Skin epidermis (tissue), 12 donors: ENCODE results near the gene C1QBP.
A peak's percentile ranks its signal among the peaks of the same experiment; 100 is the strongest.

Source experiments
- H3K27ac ChIP-seq, 21 experiments: fragments of 200-600 bp; sonication (generic) in 11 of 21; one replicate each; pipeline ENCODE4 v1.5.0; 2020; ENCODE audit warnings: mild to moderate bottlenecking in 3 of 21, inconsistent platforms in 2 of 21, moderate library complexity in 2 of 21
- H3K4me3 ChIP-seq, 7 experiments: fragments of 200-600 bp; sonication (generic) in 2 of 7; one replicate each; pipeline ENCODE4 v1.5.0; 2020; ENCODE audit warnings: inconsistent platforms in 2 of 7, mild to moderate bottlenecking in 2 of 7, moderate library complexity in 1 of 7

C1QBP gene, protein sequence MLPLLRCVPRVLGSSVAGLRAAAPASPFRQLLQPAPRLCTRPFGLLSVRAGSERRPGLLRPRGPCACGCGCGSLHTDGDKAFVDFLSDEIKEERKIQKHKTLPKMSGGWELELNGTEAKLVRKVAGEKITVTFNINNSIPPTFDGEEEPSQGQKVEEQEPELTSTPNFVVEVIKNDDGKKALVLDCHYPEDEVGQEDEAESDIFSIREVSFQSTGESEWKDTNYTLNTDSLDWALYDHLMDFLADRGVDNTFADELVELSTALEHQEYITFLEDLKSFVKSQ

DNA sequence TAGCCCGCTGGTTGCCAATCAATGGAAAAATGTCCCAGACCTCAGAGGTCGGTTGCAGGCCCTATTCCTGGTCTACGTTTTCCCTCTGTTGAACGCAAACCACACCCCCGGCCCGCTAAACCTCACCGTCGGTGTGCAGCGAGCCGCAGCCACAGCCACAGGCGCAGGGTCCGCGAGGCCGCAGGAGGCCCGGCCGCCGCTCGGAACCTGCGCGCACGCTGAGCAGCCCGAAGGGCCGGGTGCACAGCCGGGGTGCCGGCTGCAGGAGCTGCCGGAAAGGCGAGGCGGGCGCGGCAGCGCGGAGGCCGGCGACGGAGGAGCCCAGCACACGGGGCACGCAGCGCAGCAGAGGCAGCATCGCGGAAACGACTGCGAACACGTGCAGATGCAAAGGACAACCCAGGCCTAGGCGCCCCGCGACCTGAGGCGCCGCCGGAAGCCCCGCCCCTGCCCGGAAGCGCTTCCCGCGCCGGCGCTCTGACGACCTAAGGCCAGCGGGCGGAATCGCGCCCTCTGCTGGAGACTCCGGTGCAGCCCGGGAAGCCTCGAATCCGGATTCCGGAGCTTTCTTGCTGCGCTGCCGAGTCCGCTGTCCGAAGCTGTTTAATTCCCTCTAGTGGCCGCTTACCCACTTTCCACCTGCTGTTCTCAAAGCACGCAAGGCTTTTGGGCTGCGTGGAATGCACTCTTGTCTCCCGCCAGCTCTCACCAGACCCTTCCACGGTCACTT is at the start of gene C1QBP:
Gene C1QBP (minus strand): TSS at position 440 of the 730 bp plus-strand sequence. CDS start 82 bp downstream, at position 358.
- Histone ChIP-seq H3K4me3 (peak within 1 kb of the TSS; percentile 51 to 98 (median 75)), H3K27ac (peak within 1 kb of the TSS; percentile 37 to 91 (median 81))

DNA sequence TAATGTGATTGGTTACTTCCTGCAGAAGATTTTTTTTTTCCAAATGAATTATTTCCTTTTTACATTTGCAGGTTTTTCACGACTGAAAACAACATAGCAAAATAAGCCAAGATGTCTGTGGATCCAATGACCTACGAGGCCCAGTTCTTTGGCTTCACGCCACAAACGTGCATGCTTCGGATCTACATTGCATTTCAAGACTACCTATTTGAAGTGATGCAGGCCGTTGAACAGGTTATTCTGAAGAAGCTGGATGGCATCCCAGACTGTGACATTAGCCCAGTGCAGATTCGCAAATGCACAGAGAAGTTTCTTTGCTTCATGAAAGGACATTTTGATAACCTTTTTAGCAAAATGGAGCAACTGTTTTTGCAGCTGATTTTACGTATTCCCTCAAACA is 49.8 kb upstream of the C1QBP start:
- Histone ChIP-seq H3K27ac (no peak overlapping the region), H3K4me3 (no peak overlapping the region)

DNA sequence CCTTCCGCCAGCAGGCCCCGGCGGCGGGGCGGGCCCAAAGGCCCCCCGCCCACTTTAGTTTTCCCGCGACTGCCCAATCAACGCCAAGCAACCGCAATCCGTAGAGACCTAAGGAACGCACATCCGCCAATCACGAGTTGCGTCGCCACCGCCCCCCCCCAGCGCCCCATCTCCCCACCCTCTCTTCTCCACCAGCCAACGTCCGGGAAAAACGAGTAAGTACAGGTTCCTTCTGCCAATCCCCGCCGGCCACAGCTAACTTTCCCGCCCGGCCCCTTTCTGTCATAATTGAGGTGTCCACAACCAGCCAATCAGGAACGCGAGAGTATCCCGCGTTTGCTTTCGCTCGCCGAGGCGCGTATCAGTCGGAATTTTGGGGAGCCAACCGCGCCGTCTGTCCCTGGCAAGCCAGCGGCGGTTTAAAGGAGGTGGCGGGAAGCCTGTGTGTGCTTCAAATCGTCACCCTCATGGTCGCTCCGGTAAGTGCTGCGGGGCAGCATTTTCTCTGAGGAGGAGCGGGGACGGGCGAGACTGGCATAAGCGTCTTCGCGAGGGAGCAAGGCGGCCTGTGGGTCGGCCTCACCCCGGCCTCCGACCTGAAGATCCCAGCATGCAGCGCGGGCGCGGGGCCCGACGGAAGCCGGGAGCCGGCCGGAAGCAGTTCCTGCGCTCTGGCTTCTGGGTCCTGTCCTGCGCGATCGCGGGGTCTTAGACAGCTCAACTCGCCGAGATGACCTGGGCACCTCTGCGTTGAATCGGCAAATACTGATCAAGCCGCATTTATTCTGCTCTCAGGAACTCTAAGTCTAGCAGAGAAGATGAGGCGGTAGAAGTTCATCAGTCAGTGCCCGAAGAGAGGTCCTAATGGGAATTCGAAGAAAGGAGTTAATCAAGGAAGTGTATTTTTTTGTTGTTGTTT is 47.5 kb upstream of the C1QBP start, which contains the start of gene MIS12:
Gene MIS12 (plus strand): TSS at position 361 of the 919 bp plus-strand sequence. CDS start 2,297 bp downstream, outside the sequence.
- Histone ChIP-seq H3K27ac (peak within 1 kb of the TSS; percentile 81 to 99 (median 96)), H3K4me3 (peak within 1 kb of the TSS; percentile 76 to 97 (median 79))

DNA sequence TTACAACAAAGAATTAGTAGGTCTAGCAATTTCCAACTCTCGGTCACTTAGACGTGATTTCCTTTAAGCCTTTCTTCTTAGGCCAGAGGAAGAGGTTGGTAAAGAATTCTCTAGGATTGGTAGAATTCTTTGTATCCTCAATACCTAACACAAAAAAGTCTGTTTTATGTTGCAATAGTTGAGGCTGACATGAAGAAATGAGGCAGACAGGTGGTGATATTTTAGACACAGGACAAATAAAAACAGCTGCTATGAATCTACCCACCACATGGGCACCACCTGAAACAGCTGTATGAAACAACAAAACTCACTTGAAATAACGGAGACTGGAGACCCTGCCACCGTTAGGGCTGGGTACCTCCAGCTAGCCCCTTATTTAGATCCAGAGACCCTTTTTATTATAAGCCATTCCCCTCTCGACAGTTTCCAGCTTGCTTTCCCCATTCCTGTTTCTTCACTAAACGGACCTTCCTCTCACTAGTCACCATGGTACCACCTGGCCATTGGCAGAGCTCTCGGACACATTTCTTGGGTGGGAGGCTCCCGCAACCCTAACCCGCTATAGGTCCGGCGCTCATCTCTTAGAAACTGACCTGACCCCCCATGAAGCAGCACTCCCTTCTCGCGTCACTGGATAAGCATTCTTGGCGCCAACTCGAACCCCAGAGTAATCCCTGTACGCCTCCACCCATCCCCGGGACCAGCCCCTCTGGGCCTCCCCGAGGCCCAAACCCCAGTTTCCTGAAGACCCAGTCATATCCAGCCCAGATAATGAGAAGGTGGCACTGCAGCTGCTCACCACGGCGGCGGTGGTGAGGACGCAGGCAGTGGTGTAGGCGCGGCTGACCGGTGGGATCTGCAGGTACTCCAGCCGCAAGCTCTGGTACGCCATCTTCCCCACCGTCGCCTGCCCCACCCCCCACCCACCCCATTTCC is 46.6 kb upstream of the C1QBP start, which contains the start of gene DERL2:
Gene DERL2 (minus strand): TSS at position 909 of the 936 bp plus-strand sequence. CDS start 17 bp downstream, at position 892.
- H3K27ac ChIP-seq = peak within 1 kb of the TSS; percentile 81 to 99 (median 96)
- H3K4me3 ChIP-seq = peak within 1 kb of the TSS; percentile 76 to 97 (median 79)

DNA sequence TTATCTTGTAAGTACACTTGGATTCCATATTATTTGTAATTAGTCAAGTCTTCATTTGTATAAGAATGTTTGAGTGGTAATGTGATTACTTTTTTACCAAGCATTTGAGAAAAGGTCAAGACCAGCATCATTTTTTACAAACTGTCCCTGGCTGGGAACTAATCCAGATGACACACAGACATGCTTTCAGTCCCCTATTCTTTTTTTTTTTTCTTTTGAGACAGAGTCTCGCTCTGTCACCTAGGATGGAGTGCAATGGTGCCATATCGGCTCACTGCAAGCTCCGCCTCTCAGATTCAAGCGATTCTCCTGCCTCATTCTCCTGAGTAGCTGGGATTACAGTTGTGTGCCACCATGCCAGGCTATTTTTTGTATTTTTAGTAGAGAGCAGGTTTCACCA is 42.5 kb upstream of the C1QBP start:
- Histone ChIP-seq H3K27ac (no peak overlapping the region), H3K4me3 (no peak overlapping the region)

DNA sequence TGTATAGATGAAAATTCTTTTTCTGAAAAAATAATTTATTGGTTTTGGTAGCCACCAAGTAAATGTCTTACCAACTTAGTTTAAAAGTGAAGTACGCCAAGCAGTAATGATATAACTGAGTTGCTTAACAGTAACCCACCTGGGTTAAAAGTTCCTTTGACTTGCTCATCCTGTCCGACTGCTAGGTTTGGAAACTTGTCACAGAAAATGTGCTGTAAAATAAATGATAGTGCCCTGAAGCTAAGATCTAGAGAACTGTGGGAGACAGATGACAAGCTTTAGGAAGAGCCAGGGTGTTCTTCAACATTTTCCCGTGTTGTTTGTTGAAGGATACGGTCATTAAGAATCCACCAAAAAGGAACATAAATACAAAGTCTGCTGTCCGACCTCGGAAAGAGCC is 42.0 kb upstream of the C1QBP start:
- H3K4me3 ChIP-seq = no peak overlapping the region
- H3K27ac ChIP-seq = no peak overlapping the region

DNA sequence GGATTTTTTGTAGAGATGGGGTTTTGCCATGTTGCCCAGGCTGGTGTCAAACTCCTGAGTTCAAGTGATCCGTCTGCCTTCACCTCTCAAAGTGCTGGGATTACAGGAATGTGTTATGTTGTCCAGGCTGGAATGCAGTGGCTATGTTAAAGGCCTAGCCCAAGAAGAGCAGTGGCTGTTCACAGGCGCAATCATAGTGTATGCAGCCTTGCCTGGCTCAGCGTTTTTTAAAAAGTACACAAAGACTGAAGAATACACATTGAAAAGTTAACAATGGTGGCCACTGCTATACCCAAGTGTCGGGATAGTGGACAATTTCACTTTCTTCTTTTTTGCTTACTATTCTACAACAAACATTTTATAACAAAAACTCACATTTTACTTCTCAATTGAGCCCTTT is 40.0 kb upstream of the C1QBP start:
- no peak overlapping the region for H3K4me3 ChIP-seq
- no peak overlapping the region for H3K27ac ChIP-seq

DNA sequence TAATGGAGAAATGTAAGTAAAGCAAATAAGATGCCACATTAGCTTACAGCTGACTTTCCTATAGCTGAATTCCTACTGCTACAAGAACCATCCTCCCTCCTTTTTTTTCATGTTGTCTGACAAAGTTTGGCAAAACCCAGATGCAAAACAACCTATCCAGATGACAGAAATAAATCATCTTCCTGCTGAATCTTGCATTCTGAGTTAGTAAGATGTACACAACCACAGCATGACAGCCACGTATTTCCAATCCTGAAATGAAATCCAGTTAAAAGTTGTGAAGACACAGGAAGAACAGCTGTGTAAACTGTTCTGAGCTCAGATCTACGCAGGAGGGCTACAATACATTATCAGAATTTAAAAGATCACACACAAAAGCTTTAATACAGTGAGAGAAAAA is 35.0 kb upstream of the C1QBP start:
- no peak overlapping the region for H3K4me3 ChIP-seq
- no peak overlapping the region for H3K27ac ChIP-seq

DNA sequence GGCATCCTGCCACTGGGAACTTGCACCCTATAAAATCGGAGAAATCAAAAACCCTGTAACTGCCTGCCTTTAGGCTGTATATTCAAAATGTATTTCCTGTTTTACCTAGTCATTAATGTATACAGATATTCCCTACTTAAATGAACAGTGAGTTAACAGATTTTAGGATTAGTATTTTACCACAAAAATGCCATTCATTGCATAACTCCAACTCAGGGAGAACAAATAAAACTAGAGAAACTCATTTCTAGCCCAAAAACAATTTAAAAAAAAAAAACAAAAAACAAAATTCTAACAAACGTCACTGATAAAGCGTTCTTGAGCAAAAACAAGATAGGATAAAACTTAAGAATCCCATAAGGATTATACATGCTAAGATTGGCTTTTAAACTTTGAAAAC is 33.6 kb upstream of the C1QBP start:
- Histone ChIP-seq H3K27ac (no peak overlapping the region), H3K4me3 (no peak overlapping the region)

DNA sequence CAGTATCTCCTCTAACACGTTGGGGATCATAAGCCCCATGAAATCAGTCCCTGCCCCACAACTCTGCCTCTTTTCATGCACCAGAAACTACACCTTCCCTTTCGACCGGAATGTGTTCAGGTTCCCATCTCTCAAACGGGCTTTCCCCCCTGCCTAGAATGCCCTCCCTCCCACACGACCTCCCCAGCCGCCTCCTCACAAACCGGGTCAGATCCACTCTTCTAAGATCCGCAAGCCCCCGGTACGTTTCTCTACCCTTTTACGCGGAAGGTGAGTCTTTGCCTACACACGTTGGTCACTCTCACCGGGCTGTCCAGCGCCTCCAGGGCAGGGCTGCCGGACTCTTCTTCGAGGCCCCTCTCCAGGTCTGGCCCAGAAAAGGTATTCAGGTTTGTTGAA is 29.1 kb upstream of the C1QBP start:
- Histone ChIP-seq H3K27ac (peak overlapping the region in 19 of 21 experiments; percentile 53 to 88 (median 80)), H3K4me3 (peak overlapping the region; percentile 81 to 98 (median 95))

DNA sequence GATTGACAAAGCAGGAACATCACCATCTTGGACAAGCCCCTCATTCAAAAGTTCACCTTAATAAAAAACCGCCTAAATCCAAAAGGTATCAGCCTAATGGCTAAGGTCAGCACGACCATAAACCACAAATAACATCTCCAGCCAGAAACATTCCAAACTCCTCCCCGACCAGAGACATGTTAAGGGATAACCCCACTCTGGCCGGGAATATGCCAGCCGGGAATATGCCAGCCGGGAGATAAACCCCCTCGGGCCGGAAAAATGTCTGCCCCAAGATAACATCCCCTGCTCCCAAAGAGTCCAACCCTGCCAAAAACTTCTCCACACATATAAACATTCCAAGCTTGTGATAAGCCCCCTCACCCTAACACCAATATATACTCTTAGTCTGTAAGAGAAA is 28.5 kb upstream of the C1QBP start:
- peak overlapping the region in 3 of 21 experiments; percentile 78 to 81 (median 80) for H3K27ac ChIP-seq
- H3K4me3 ChIP-seq = peak overlapping the region; percentile 81 to 98 (median 95)

DNA sequence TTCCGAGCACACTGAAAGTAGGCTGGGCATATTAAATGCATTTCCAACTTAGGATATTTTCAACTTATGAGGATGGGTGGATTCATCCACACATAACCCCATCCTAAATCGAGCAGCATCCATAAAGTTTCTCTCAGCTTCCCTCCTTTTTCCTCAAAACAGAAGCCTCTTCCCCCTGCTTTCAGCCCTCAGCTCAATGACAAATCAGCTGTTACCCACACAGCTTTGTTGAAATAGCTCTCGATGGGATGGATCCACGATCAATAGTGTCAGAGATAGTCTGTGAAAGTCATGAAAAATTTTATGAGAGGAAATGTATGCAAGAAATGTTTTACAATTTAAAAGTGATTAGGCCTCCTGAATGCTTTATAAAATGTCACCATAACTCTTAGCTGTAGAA is 27.3 kb upstream of the C1QBP start:
- H3K4me3 ChIP-seq = no peak overlapping the region
- no peak overlapping the region for H3K27ac ChIP-seq

DNA sequence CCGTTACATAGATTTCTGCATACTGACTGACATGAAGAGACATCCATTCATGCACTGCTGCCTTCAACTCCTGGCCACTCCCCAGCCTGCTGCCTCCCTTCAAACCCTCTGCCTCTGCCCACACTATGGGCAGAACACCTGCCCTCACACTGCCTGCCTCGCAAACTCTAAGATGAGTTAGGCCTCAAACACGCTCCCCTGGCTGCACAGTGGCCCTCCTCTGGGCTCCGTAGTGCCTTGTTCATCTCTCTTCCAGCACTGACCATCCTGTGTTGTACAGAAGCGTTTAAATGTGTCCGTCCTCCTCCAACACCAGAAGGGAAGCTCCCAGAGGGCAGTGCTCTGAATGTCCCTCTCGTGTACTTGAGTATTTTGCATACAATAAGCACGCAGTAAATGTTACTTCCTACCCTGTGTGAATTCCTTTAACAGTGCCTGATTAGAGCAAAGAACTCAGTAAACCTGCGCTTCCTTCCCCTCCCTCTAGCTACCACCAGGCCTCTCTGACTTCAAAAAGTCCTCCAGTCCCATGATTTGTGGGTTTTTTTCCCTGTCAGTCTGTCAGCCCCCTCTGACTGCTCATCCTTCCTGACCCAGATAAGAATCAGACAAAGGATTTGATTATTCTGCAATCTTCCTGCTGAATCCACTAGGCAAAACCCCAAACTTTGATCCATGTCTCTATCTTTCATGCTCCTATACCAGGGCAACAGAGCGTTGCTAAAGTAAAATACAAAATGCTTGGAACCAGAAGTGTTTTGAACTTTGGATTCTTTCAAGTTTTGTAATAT is 26.0 kb upstream of the C1QBP start:
- no peak overlapping the region for H3K27ac ChIP-seq

DNA sequence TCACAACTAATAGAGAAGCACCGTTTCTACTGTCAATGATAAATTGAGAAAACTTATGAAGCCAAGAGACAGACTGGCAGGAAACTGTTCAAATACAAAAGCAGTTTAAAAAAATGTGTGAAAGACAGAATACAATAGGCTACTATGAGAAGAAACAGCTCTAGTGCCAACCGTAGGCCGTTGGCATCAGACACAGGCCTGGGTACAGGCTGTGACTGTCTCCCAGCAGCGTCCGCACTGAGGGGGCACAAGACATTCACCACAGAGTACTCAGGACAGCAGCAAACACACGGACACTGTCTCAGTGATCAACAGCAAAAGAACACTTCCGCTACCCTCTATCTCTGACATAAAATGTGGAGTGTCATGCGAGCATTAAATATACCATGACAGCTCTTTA is 7.8 kb upstream of the C1QBP start:
- no peak overlapping the region for H3K4me3 ChIP-seq
- H3K27ac ChIP-seq = no peak overlapping the region

More for the DNA sequence above, 26.0 kb upstream of the C1QBP start:
- no peak overlapping the region for H3K4me3 ChIP-seq

DNA sequence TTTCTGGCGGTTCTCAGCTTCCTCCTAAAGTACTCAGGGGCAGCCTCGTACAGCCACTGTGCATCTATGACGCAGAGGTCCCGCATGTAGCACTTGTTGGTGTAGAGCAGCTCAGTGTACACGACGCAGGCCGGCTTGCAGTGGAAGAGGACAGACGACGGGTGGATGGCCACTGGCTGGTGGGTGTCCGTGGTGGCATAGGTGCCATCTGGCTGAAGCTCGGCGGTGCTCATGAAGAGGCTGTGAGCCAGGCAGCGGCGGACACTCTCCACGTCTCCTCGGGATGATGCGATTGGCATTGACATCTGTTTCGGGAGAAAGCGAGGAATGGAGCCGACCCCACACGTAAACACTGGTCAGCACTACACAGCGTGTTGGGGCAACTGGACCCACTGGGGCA is 5.3 kb upstream of the C1QBP start:
- Histone ChIP-seq H3K4me3 (no peak overlapping the region), H3K27ac (no peak overlapping the region)

DNA sequence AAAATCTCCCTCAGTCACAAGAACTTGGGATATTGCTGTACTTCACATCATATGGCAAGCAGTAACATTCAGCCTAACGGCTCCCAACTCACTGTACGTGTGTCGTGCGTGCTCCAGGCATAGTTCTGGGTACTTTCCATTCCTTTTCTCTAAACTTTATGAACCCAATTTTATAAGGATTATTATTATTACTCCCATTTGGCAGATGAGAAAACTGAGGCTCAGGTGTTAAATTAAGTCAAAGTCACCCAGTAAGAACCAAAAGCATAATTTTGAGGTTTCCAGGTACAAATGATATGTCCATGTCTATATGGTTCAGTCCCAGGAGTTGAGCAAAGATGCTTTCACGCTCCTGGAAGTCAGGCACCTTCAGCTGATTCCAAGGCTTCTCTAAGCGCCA is 4.8 kb upstream of the C1QBP start:
- H3K4me3 ChIP-seq = no peak overlapping the region
- H3K27ac ChIP-seq = no peak overlapping the region

DNA sequence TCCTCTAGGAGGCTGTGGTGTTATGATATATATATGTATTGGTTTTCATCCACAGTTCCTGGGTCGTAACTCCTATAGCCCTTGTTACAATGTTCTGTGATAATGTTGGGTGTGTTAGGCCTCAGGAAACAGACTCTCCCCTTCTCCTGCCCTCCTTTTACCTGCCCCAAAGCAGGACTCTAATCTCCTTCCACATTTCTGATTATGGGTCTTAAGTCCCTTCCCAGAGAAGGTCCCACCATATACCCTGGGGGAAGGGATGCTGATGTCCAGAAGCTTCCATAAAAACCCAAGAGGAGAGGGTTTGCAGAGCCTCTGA is 450 bp upstream of the C1QBP start:
- Histone ChIP-seq H3K4me3 (peak overlapping the region in 6 of 7 experiments; percentile 51 to 98 (median 70)), H3K27ac (peak overlapping the region in 20 of 21 experiments; percentile 47 to 91 (median 82))

DNA sequence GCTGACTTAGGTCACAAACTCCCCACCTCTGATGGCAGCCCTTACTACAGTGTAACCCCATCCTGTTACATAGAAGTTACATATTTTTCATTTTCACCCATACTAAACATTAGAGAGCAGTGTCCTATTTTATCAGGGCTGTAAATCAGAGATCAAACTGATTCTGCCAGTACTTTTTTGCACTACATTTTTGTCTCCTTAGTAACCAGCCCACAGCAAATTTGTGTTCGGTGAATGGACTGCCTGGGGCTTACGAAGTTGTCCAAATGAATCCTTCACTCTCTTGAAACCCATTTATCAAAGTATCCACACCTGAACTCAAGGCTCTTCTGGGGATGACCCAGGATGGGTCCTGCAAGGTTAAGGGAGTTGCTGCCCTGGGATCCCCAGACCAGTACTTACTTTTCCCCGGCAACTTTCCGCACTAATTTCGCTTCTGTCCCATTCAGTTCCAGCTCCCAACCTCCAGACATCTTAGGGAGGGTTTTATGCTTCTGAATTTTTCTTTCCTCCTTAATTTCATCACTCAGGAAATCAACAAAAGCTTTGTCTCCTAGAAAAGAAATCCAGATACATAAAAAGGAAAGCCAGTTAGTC is 1.1 kb downstream of the C1QBP start:
- peak overlapping the region in 13 of 21 experiments; percentile 17 to 88 (median 83) for H3K27ac ChIP-seq
- peak overlapping the region; percentile 51 to 98 (median 75) for H3K4me3 ChIP-seq
